Trophoblast cell (in vitro differentiated cells and primary cell): ENCODE results near the gene SNAPC4.

Experiments
- DNase-seq, 2 donors: peaks; one replicate each; pipeline ENCODE4 v3.0.0-alpha.2; 2016
- H2AFZ ChIP-seq: 2 replicates; pipeline ENCODE4 v1.6.1; 2013; ENCODE audit warnings: low read length, moderate library complexity, mild to moderate bottlenecking; ENCODE audit not compliant: insufficient read depth, poor library complexity
- H2AK5ac ChIP-seq: 2 replicates; pipeline ENCODE4 v1.6.1; 2013; ENCODE audit warnings: mild to moderate bottlenecking, low read length
- H2BK120ac ChIP-seq: 2 replicates; pipeline ENCODE4 v1.6.1; 2013; ENCODE audit warnings: low read length, mild to moderate bottlenecking, moderate library complexity; ENCODE audit not compliant: insufficient read depth, poor library complexity
- H2BK12ac ChIP-seq: 2 replicates; pipeline ENCODE4 v1.6.1; 2013; ENCODE audit warnings: mild to moderate bottlenecking, low read length, moderate library complexity
- H2BK5ac ChIP-seq: 2 replicates; pipeline ENCODE4 v1.6.1; 2013; ENCODE audit warnings: low read length, low read depth, moderate library complexity, mild to moderate bottlenecking; ENCODE audit not compliant: poor library complexity
- H3K14ac ChIP-seq: 2 replicates; pipeline ENCODE4 v1.6.1; 2013; ENCODE audit warnings: mild to moderate bottlenecking, low read length
- H3K18ac ChIP-seq: 2 replicates; pipeline ENCODE4 v1.6.1; 2013; ENCODE audit warnings: mild to moderate bottlenecking, low read length
- H3K23ac ChIP-seq: 2 replicates; pipeline ENCODE4 v1.6.1; 2013; ENCODE audit warnings: low read length
- H3K27ac ChIP-seq: 2 replicates; pipeline ENCODE4 v1.5.1; 2013; ENCODE audit warnings: low read depth, mild to moderate bottlenecking, inconsistent platforms, low read length, moderate library complexity
- H3K27me3 ChIP-seq: 2 replicates; pipeline ENCODE4 v1.6.1; 2013; ENCODE audit warnings: inconsistent platforms, mild to moderate bottlenecking, low read length, moderate library complexity; ENCODE audit not compliant: insufficient read depth
- H3K36me3 ChIP-seq, 2 experiments: 1 replicate in 1 of 2; 2 replicates in 1 of 2; pipeline ENCODE4 v1.6.1; 2013; ENCODE audit warnings: low read length in 2 of 2, mild to moderate bottlenecking in 2 of 2, moderate library complexity in 1 of 2; ENCODE audit not compliant: insufficient read depth in 2 of 2, control insufficient read depth in 1 of 2
- H3K4ac ChIP-seq: 2 replicates; pipeline ENCODE4 v1.6.1; 2013; ENCODE audit warnings: low read depth, mild to moderate bottlenecking, low read length, moderate library complexity
- H3K4me1 ChIP-seq, 2 experiments: 1 replicate in 1 of 2; 2 replicates in 1 of 2; pipeline ENCODE4 v1.6.1; 2013; ENCODE audit warnings: low read length in 2 of 2, mild to moderate bottlenecking in 2 of 2, moderate library complexity in 1 of 2; ENCODE audit not compliant: insufficient read depth in 2 of 2, control insufficient read depth in 1 of 2
- H3K4me2 ChIP-seq: 2 replicates; pipeline ENCODE4 v1.6.1; 2013; ENCODE audit warnings: inconsistent platforms, mild to moderate bottlenecking, low read length, moderate library complexity
- H3K4me3 ChIP-seq: 2 replicates; pipeline ENCODE4 v1.5.1; 2013; ENCODE audit warnings: mild to moderate bottlenecking, low read depth, low read length, inconsistent platforms
- H3K79me1 ChIP-seq: one replicate; pipeline ENCODE4 v1.6.1; 2013; ENCODE audit warnings: low read length
- H3K79me2 ChIP-seq: 2 replicates; pipeline ENCODE4 v1.6.1; 2013; ENCODE audit warnings: low read length, mild to moderate bottlenecking; ENCODE audit not compliant: control insufficient read depth, insufficient read depth, poor library complexity
- H3K9ac ChIP-seq: 2 replicates; pipeline ENCODE4 v1.6.1; 2013; ENCODE audit warnings: mild to moderate bottlenecking, low read length
- H3K9me3 ChIP-seq: 2 replicates; pipeline ENCODE4 v1.6.1; 2013; ENCODE audit warnings: low read depth, mild to moderate bottlenecking, control low read depth, inconsistent platforms, low read length; ENCODE audit not compliant: insufficient read depth
- H4K12ac ChIP-seq: 2 replicates; pipeline ENCODE4 v1.6.1; 2013; ENCODE audit warnings: low read depth, mild to moderate bottlenecking, low read length, moderate library complexity
- H4K8ac ChIP-seq: 2 replicates; pipeline ENCODE4 v1.6.1; 2013; ENCODE audit warnings: low read depth, mild to moderate bottlenecking, low read length, moderate library complexity
- H4K91ac ChIP-seq: one replicate; pipeline ENCODE4 v1.6.1; 2013; ENCODE audit warnings: low read depth, mild to moderate bottlenecking, low read length, moderate library complexity
- WGBS: extraction: QIAGEN DNeasy Blood & Tissue Kit; methylation state at CpG from one replicate; pipeline ENCODE4 v1.1.7; 2013; ENCODE audit warnings: missing lambda C conversion rate; ENCODE audit not compliant: insufficient read length, insufficient coverage; ENCODE audit errors: extremely low coverage; 5-methylcytosine and 5-hydroxymethylcytosine counted together

Gene SNAPC4

GRCh38 chr9:136398286-136398685 is 1.7 kb downstream of the SNAPC4 start:
- WGBS = no CpG with 5 or more reads among the region's 12 CpGs
- Histone ChIP-seq H3K27ac (no peak overlapping the region), H3K79me1 (peaks cover 5% of the 10 kb centered on the region), H4K12ac (no peak overlapping the region), H3K4me2 (no peak overlapping the region), H3K4me3 (no peak overlapping the region), H2BK120ac (no peak overlapping the region), H3K36me3 (peaks cover 49 to 56% of the 10 kb centered on the region in 2 experiments), H3K9ac (no peak overlapping the region), H3K9me3 (no peaks in the 10 kb centered on the region), H3K4me1 (peaks cover 16 to 30% of the 10 kb centered on the region in 2 experiments), H3K14ac (no peak overlapping the region), H3K4ac (no peak overlapping the region), H4K91ac (no peak overlapping the region), H2BK5ac (no peak overlapping the region), H4K8ac (no peak overlapping the region), H3K18ac (no peak overlapping the region), H2AK5ac (no peak overlapping the region), H3K23ac (no peak overlapping the region), H2BK12ac (no peak overlapping the region), H3K27me3 (no peaks in the 10 kb centered on the region), H2AFZ (no peak overlapping the region), H3K79me2 (peaks cover 9% of the 10 kb centered on the region)
- DNase-seq = no peak

- H3K4me2 ChIP-seq = no peak overlapping the region
- H2BK12ac ChIP-seq = no peak overlapping the region
- no peaks in the 10 kb centered on the region for H3K9me3 ChIP-seq
- H3K4me1 ChIP-seq = peaks cover 16 to 30% of the 10 kb centered on the region in 2 experiments
- H3K23ac ChIP-seq = no peak overlapping the region
- no peak overlapping the region for H3K27ac ChIP-seq
- no peak for DNase-seq
- no CpG with 5 or more reads among the region's 6 CpGs for WGBS
- no peak overlapping the region for H3K18ac ChIP-seq
- H2AK5ac ChIP-seq = no peak overlapping the region
- no peak overlapping the region for H3K14ac ChIP-seq
- no peak overlapping the region for H3K4ac ChIP-seq
- no peak overlapping the region for H4K12ac ChIP-seq
- no peaks in the 10 kb centered on the region for H3K27me3 ChIP-seq
- H3K9ac ChIP-seq = no peak overlapping the region
- no peak overlapping the region for H2AFZ ChIP-seq
- peaks cover 55 to 60% of the 10 kb centered on the region in 2 experiments for H3K36me3 ChIP-seq
- no peak overlapping the region for H2BK120ac ChIP-seq
- peaks cover 5% of the 10 kb centered on the region for H3K79me1 ChIP-seq
- H2BK5ac ChIP-seq = no peak overlapping the region
- H3K4me3 ChIP-seq = no peak overlapping the region
- H4K8ac ChIP-seq = no peak overlapping the region
- H4K91ac ChIP-seq = no peak overlapping the region
- H3K79me2 ChIP-seq = peaks cover 9% of the 10 kb centered on the region
These were observed 2.3 kb downstream of the SNAPC4 start for GRCh38 chr9:136397643-136398042.

- no peak overlapping the region for H3K27ac ChIP-seq
- no peak overlapping the region for H2AK5ac ChIP-seq
- H2BK120ac ChIP-seq = no peak overlapping the region
- H3K27me3 ChIP-seq = no peaks in the 10 kb centered on the region
- no peak overlapping the region for H2BK5ac ChIP-seq
- no peak overlapping the region for H3K23ac ChIP-seq
- H3K36me3 ChIP-seq = peaks cover 66 to 68% of the 10 kb centered on the region in 2 experiments
- WGBS = no CpG with 5 or more reads among the region's 4 CpGs
- no peak overlapping the region for H2BK12ac ChIP-seq
- H2AFZ ChIP-seq = no peak overlapping the region
- H3K79me2 ChIP-seq = peaks cover 9% of the 10 kb centered on the region
- no peak overlapping the region for H3K9ac ChIP-seq
- H4K12ac ChIP-seq = no peak overlapping the region
- no peak overlapping the region for H3K4me3 ChIP-seq
- no peak overlapping the region for H3K18ac ChIP-seq
- H3K9me3 ChIP-seq = no peaks in the 10 kb centered on the region
- no peak for DNase-seq
- H4K8ac ChIP-seq = no peak overlapping the region
- no peak overlapping the region for H4K91ac ChIP-seq
- peaks cover 3% of the 10 kb centered on the region for H3K79me1 ChIP-seq
- peaks cover 7 to 20% of the 10 kb centered on the region in 2 experiments for H3K4me1 ChIP-seq
- no peak overlapping the region for H3K4ac ChIP-seq
- H3K4me2 ChIP-seq = no peak overlapping the region
- H3K14ac ChIP-seq = no peak overlapping the region
These were observed 3.8 kb downstream of the SNAPC4 start for GRCh38 chr9:136396219-136396515.

- H3K9me3 ChIP-seq = no peaks in the 10 kb centered on the region
- no peak overlapping the region for H2AFZ ChIP-seq
- H4K91ac ChIP-seq = no peak overlapping the region
- no peak overlapping the region for H4K12ac ChIP-seq
- H3K4ac ChIP-seq = no peak overlapping the region
- H2BK12ac ChIP-seq = no peak overlapping the region
- H3K4me2 ChIP-seq = no peak overlapping the region
- H3K18ac ChIP-seq = no peak overlapping the region
- DNase-seq = no peak
- no peak overlapping the region for H2BK120ac ChIP-seq
- no peak overlapping the region for H2AK5ac ChIP-seq
- H3K36me3 ChIP-seq = peaks cover 66 to 68% of the 10 kb centered on the region in 2 experiments
- H3K4me3 ChIP-seq = no peak overlapping the region
- no peak overlapping the region for H3K14ac ChIP-seq
- no peak overlapping the region for H3K23ac ChIP-seq
- H3K79me2 ChIP-seq = peaks cover 9% of the 10 kb centered on the region
- H3K4me1 ChIP-seq = peaks cover 4 to 16% of the 10 kb centered on the region in 2 experiments
- H3K27me3 ChIP-seq = no peaks in the 10 kb centered on the region
- peaks cover 3% of the 10 kb centered on the region for H3K79me1 ChIP-seq
- no CpG with 5 or more reads among the region's 26 CpGs for WGBS
- H4K8ac ChIP-seq = no peak overlapping the region
- H3K9ac ChIP-seq = no peak overlapping the region
- no peak overlapping the region for H3K27ac ChIP-seq
- H2BK5ac ChIP-seq = no peak overlapping the region
These were observed 4.4 kb downstream of the SNAPC4 start for GRCh38 chr9:136395345-136396218.
